ENCODE results near the gene NKTR.

DNA sequence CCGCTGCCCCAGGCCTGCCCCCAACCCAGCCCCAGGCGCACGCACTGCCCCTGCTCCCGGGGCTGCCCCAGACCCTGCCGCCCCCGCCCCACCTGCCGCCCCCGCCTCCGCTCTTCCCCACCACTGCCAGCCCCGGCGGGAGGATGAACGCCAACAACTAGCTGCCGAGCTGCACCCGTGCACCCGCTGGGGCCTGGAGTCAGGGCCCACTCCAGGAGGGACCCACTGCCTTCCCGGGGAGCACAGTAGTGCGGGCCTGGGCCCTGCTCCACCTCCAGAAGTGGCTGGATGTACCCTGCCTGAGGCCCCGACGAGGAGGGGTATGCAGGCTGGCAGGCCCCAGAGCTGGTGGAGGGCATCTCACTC lies 63.9 kb downstream of the NKTR start:
- TF ChIP-seq, protein P1, sequence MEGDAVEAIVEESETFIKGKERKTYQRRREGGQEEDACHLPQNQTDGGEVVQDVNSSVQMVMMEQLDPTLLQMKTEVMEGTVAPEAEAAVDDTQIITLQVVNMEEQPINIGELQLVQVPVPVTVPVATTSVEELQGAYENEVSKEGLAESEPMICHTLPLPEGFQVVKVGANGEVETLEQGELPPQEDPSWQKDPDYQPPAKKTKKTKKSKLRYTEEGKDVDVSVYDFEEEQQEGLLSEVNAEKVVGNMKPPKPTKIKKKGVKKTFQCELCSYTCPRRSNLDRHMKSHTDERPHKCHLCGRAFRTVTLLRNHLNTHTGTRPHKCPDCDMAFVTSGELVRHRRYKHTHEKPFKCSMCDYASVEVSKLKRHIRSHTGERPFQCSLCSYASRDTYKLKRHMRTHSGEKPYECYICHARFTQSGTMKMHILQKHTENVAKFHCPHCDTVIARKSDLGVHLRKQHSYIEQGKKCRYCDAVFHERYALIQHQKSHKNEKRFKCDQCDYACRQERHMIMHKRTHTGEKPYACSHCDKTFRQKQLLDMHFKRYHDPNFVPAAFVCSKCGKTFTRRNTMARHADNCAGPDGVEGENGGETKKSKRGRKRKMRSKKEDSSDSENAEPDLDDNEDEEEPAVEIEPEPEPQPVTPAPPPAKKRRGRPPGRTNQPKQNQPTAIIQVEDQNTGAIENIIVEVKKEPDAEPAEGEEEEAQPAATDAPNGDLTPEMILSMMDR (optimal IDR thresholded peaks at IDR 0.05 in 1 of 3, IDR thresholded peaks at IDR 0.05 in 1 of 3, conservative IDR thresholded peaks at IDR 0.05 in 1 of 3; ENCODE audit: extremely low read depth in 1 of 3, insufficient read depth in 2 of 3, low read length in 3 of 3): no peak
- no peak for TF ChIP-seq EZH2 (IDR thresholded peaks at IDR 0.05; ENCODE audit: low read length)

Measured in keratinocyte (primary cell).